IPS DF 6.9 (cell line): Measurements from ENCODE around the gene C1orf21.

Experiments used
- DNase-seq: peaks from one replicate; pipeline ENCODE4 v3.0.0-alpha.2; 2013; ENCODE audit warnings: low read depth, low spot score
- H3K27ac ChIP-seq: one replicate; pipeline ENCODE4 v1.5.1; 2013; ENCODE audit warnings: low read length, control low read depth
- H3K27me3 ChIP-seq: 2 replicates; pipeline ENCODE4 v1.6.1; 2013; ENCODE audit warnings: mild to moderate bottlenecking, low read length; ENCODE audit not compliant: control insufficient read depth, insufficient read depth
- H3K36me3 ChIP-seq: 2 replicates; pipeline ENCODE4 v1.6.1; 2013; ENCODE audit warnings: low read length; ENCODE audit not compliant: control insufficient read depth, insufficient read depth
- H3K4me1 ChIP-seq: 2 replicates; pipeline ENCODE4 v1.6.1; 2013; ENCODE audit warnings: low read length; ENCODE audit not compliant: control insufficient read depth, insufficient read depth
- H3K4me3 ChIP-seq: 2 replicates; pipeline ENCODE4 v1.5.1; 2013; ENCODE audit warnings: mild to moderate bottlenecking, low read length
- H3K9me3 ChIP-seq: 2 replicates; pipeline ENCODE4 v1.6.1; 2013; ENCODE audit warnings: low read length, inconsistent platforms; ENCODE audit not compliant: control insufficient read depth, insufficient read depth
- WGBS: extraction: QIAGEN DNeasy Blood & Tissue Kit; methylation state at CpG from one replicate; pipeline ENCODE4 v1.1.7; 2013; ENCODE audit warnings: mixed read lengths, missing lambda C conversion rate; ENCODE audit not compliant: insufficient read length, insufficient coverage; 5-methylcytosine and 5-hydroxymethylcytosine counted together

C1orf21 gene

DNA sequence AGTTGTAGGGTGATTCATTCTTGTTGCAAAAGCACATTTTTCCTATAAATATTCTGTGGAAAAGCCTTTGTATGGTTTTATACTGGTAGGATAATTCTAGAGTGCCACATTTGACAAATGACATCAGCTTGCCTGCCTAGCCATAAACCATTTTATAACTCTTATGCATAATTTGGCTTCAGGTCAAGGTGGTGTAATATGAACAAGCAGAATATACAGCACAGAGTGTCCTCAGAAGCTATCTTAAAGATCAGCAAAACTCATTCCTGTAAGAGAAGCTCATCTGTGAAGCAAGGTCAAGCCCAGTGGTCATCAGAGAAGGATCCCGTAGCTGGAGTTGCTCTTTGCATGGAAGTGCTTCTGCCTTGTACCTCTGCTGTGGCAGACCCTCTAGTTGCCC is 24.0 kb upstream of the C1orf21 start:
- Histone ChIP-seq H3K4me1 (no peaks in the 10 kb centered on the region), H3K4me3 (no peak overlapping the region), H3K36me3 (no peaks in the 10 kb centered on the region), H3K27me3 (no peaks in the 10 kb centered on the region), H3K27ac (no peak overlapping the region), H3K9me3 (no peaks in the 10 kb centered on the region)
- DNase-seq: no peak
- WGBS: no CpG with 5 or more reads among the region's 1 CpG

DNA sequence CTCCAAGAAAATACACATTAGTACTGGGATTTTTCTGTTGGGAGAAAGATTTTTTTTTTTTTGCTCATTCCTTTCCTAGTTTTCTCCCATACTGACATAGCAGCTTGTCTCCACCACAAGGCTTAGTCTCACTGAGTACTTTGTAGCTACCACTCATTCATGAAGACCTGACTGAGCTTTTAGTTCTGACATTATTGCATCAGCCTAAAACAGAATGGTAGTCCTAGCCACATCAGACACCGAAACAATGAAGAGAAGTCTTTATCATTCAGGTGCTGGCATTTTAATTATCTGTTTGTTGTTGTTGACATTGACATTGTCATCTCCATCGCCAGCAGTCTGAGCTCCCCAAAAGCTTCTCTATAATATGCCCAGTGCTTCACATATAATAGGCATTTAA is 21.1 kb upstream of the C1orf21 start:
- Histone ChIP-seq H3K4me3 (no peak overlapping the region), H3K4me1 (no peaks in the 10 kb centered on the region), H3K36me3 (no peaks in the 10 kb centered on the region), H3K9me3 (no peaks in the 10 kb centered on the region), H3K27me3 (no peaks in the 10 kb centered on the region), H3K27ac (no peak overlapping the region)
- no CpG with 5 or more reads among the region's 2 CpGs for WGBS
- DNase-seq: no peak

DNA sequence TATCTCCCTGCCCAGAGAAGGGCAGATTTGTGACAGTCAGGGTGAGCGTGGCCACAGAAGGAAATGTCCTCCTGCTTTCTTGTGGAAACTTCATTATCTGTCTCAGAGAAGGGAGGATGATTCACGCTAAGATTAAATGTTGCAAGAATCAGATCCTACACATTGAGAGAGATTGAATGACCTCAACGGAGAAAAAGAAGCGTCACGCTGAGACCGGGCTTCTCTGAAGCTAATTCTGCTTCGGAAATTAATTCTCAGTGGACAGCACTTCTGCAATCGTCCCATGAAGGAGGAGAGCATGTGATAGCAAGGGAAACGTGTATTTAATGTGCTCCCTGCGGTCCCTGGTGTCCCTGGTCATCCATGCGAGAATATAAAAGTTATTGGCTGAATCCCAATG is 19.8 kb upstream of the C1orf21 start:
- no CpG with 5 or more reads among the region's 11 CpGs for WGBS
- Histone ChIP-seq H3K4me1 (no peaks in the 10 kb centered on the region), H3K36me3 (no peaks in the 10 kb centered on the region), H3K27ac (no peak overlapping the region), H3K27me3 (no peaks in the 10 kb centered on the region), H3K4me3 (no peak overlapping the region), H3K9me3 (no peaks in the 10 kb centered on the region)
- DNase-seq: no peak

DNA sequence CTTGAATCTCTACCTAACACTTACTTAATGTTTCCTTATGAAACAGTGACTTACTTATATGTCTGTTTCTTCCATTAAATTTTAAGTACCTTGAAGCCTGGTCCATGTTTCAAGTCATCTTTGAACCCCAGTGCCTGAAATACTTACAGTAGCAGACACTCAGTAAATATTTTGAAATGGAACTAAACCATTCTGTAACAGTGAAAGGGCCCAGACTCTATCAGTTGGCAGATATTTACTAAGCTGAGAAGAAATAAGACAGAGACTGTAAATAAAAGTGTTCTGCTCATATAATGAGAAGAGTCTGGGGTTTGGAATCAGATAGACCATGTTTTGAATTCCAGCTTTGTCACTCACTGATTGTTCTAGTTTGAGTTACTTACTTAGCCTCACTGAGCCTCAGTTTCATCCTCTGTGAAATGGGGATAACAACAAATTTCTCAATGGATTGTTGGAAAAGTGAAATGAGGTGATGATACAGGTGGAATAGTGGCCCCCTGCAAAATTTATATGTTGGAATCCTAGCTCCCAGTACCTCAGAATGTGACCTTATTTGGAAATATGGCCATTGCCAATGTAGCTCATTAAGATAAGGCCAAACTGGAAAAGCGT is 19.3 kb upstream of the C1orf21 start:
- Histone ChIP-seq H3K4me3 (no peak overlapping the region), H3K4me1 (no peaks in the 10 kb centered on the region), H3K27me3 (no peaks in the 10 kb centered on the region), H3K27ac (no peak overlapping the region), H3K9me3 (no peaks in the 10 kb centered on the region), H3K36me3 (no peaks in the 10 kb centered on the region)
- no peak for DNase-seq
- WGBS: no CpG with 5 or more reads among the region's 1 CpG

DNA sequence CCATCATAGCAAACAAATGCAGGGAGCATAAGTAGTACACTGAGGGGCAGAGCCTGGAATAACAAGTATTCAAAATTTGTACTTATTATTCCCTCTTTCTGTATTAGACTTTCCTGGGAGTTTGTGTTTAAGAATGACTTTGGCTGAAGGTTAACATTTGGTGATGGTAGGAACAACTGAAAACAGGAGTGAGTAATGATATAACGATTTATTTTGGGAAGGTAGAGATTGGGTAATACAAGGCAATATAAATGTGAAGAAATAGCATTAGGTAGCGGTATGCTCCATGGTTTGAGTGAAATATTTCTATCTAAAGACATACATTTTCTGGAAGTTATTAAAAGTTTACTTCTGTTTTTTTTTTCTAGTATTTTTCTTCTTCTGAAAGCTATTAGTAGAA is 18.5 kb upstream of the C1orf21 start:
- WGBS: 100% methylated on average over 2 of the region's 2 CpGs
- Histone ChIP-seq H3K9me3 (no peaks in the 10 kb centered on the region), H3K36me3 (no peaks in the 10 kb centered on the region), H3K27me3 (no peaks in the 10 kb centered on the region), H3K27ac (no peak overlapping the region), H3K4me1 (peaks cover 1% of the 10 kb centered on the region; the same call in 1 of the 2 replicates), H3K4me3 (no peak overlapping the region)
- no peak for DNase-seq

DNA sequence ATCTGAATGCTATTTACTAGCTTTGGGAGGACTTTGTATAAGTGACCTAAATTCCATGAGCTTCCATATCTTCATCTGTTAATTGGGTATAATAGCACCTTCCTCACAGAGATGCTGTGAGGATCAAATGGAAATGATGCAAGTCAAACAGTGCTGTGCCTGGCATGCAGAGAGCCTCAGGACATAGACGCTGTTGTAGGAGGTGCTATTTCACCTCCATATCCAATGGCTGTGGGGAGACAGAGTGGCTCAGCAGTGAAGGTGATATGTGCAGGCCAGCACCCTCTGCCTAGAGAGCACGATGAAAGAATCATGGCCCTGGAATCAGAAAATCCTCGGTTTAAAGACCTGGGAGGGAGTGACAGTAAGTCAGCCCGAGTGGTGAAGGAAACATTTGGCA is 16.0 kb upstream of the C1orf21 start:
- WGBS: no CpG with 5 or more reads among the region's 4 CpGs
- H3K27me3 ChIP-seq: no peaks in the 10 kb centered on the region
- H3K4me3 ChIP-seq: no peak overlapping the region

DNA sequence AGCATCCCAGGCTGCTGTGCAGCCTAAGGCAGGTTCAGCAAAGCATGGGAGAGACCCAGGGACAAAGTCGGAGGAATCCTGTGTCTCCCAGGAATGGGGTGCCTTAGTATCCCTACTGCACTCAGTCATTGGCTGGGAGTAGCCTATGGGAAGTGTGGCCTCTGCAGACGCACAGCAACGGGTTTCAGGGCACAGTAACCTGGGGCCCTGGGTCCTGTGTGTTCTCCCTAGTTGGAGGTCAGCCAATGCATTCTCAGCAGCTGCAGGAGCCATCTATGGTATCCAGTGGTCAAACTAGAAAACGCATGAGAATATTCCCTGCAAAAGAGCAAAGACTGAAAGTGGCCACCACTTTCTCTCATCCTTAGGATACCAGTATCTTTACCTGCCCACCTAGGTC is 13.7 kb upstream of the C1orf21 start:
- Histone ChIP-seq H3K4me1 (peaks cover 4% of the 10 kb centered on the region; the same call in 1 of the 2 replicates), H3K27me3 (no peaks in the 10 kb centered on the region), H3K27ac (no peak overlapping the region), H3K4me3 (no peak overlapping the region), H3K36me3 (no peaks in the 10 kb centered on the region), H3K9me3 (no peaks in the 10 kb centered on the region)
- WGBS: no CpG with 5 or more reads among the region's 4 CpGs
- DNase-seq: no peak

More for the DNA sequence above, 16.0 kb upstream of the C1orf21 start:
- H3K27ac ChIP-seq: no peak overlapping the region
- peaks cover 1% of the 10 kb centered on the region; the same call in 1 of the 2 replicates for H3K4me1 ChIP-seq
- no peak for DNase-seq
- no peaks in the 10 kb centered on the region for H3K36me3 ChIP-seq
- H3K9me3 ChIP-seq: no peaks in the 10 kb centered on the region

DNA sequence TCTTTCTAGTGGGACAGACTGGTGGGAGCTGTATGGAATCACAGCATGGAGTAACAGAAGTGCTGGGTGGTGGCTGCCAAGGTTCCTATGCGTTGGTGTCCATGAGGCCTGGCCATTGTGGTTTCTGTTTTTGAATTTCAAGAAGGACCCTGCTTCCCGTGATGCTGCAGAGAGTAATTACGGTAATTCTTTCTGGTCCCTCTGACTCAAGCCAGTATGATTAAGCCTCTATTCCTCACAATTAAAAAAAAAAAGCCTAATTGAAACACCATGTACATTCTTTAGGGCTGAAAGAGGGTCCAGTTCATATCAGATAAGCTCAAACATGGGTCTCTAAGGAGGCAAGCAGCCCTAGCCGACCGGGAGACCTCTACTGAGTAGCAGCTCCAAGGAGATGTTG is 10.5 kb upstream of the C1orf21 start:
- no peaks in the 10 kb centered on the region for H3K9me3 ChIP-seq
- DNase-seq: no peak
- H3K36me3 ChIP-seq: no peaks in the 10 kb centered on the region
- H3K4me1 ChIP-seq: peaks cover 4% of the 10 kb centered on the region; the same call in 1 of the 2 replicates
- H3K4me3 ChIP-seq: no peak overlapping the region
- no CpG with 5 or more reads among the region's 5 CpGs for WGBS
- no peak overlapping the region for H3K27ac ChIP-seq
- H3K27me3 ChIP-seq: no peaks in the 10 kb centered on the region

DNA sequence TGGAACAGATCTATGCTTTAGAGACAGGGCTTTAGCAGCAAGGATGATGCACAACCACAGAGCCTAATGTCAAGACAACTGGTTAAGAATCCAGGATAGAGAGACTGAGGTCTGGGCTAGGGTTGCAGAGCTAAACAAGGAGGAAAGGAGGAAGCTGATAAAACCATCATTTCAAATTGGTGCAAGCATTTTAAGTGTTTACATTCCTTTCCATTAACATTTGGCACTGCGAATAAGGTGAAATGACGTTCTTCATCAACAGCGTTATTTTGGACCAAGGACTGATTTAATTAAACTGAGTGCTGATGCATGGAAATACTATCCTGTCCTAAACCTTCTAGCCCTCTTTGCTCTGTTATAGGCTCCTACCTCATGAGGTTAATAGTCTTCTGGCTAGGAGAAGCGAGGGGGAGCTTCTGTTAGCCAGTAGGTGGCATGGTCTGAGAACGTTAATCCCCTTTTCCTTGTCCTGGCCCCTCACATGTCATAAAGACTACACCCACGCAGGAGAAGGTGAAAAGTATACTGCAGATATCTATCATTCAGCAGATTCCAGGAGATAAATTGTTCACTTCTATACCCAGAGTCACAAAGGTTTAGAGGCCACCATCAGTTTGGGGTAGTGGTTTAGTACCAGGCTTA is 7.6 kb upstream of the C1orf21 start:
- Histone ChIP-seq H3K9me3 (no peaks in the 10 kb centered on the region), H3K36me3 (no peaks in the 10 kb centered on the region), H3K4me3 (no peak overlapping the region), H3K27ac (no peak overlapping the region), H3K27me3 (no peaks in the 10 kb centered on the region), H3K4me1 (peaks cover 3% of the 10 kb centered on the region; the same call in 1 of the 2 replicates)
- no CpG with 5 or more reads among the region's 6 CpGs for WGBS
- no peak for DNase-seq

DNA sequence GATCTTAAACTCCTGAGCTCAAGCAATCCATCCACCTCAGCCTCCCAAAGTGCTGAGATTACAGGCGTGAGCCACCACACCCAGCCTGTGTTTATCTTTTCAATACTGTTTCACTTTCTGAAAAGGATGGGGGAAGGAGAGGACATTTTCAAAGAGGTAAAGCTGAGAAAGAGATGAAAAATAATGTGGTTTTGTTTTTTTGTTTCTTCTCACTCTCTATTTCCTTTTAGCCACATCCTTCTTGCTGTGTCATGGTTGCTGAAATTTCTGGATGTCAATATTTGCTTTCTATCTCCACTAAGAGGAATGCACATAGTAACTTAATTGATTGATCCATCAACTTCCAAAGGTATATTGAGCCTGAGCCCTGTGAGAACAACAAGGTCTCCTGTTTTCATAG is 6.4 kb upstream of the C1orf21 start:
- Histone ChIP-seq H3K4me1 (peaks cover 4% of the 10 kb centered on the region; the same call in 1 of the 2 replicates), H3K27ac (no peak overlapping the region), H3K4me3 (no peak overlapping the region), H3K36me3 (no peaks in the 10 kb centered on the region), H3K9me3 (no peaks in the 10 kb centered on the region), H3K27me3 (no peaks in the 10 kb centered on the region)
- WGBS: no CpG with 5 or more reads among the region's 1 CpG
- DNase-seq: no peak
